GM19468 (cell line): ENCODE results near the gene MPC2.

Experiments used
- ATAC-seq: cut with Tn5 transposase; IDR thresholded peaks from one replicate; pipeline ENCODE4 v1.9.1; 2021; ENCODE audit warnings: mild to moderate bottlenecking, moderate library complexity, moderate number of reproducible peaks; ENCODE audit not compliant: unreplicated experiment; ENCODE audit errors: extremely low read depth

The MPC2 gene

GRCh38 chr1:167936930-167937708, at the start of gene MPC2:
TSS of gene MPC2 (minus strand) at chr1:167937072. CDS start at chr1:167935841, 1,231 bp downstream.
- ATAC-seq: no peak

- ATAC-seq: no peak
Measured at GRCh38 chr1:167984886-167985489, 48.1 kb upstream of the MPC2 start.

- ATAC-seq: no peak
Measured at GRCh38 chr1:167983797-167984420, 47.0 kb upstream of the MPC2 start.

- no peak for ATAC-seq
Measured at GRCh38 chr1:167981933-167982332, 45.1 kb upstream of the MPC2 start.

DNA sequence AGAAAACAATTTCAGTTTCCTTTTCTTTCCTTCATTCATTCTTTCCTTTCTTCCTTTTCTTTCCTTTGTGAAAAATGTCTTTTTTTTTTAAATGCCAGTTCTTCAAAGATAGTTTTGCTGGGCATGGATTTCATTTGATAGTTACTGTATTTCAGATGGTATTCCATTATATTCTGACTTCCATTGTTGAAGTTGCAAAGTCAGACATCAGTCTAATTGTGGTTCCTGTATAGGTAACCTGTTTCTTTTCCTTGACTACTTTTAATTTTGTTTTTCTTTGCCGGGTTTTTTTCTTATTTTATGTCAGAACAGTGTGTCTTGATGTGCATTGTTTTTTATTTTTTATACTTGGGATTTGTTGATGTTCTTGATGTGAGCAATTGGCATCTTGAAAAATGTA, 40.4 kb upstream of the MPC2 start:
- no peak for ATAC-seq

DNA sequence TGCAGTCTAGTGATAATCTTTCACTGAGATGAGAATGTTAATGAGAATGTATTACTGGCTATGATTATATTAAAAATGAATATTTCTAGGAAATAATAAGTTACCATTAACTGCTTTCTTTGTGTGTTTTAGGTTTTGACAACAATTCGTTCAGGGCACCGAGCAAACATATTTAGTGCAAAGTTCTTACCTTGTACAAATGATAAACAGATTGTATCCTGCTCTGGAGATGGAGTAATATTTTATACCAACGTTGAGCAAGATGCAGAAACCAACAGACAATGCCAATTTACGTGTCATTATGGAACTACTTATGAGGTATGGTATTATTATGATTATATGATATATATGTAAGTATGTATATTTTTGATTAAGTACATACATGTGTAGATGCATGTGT, 37.8 kb upstream of the MPC2 start:
- ATAC-seq: no peak

DNA sequence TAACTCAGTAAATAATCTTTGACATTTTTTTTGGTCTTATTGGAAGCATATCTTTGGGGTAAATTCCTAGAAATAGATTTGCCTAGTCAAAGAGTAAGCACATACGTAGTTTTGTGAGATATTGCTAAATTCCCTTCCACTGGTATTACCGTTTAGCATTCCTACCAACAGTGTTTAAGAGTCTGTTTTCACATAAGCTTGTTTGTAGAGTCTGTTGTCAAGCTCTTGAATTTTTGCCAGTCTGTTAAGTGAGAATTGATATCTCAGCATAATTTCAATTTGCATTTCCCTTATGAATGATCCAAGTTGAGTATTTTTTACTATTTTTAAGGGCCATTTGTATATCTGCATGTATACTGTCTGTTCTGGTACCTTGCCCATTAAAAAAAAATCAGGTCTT, 37.0 kb upstream of the MPC2 start:
- ATAC-seq: no peak

DNA sequence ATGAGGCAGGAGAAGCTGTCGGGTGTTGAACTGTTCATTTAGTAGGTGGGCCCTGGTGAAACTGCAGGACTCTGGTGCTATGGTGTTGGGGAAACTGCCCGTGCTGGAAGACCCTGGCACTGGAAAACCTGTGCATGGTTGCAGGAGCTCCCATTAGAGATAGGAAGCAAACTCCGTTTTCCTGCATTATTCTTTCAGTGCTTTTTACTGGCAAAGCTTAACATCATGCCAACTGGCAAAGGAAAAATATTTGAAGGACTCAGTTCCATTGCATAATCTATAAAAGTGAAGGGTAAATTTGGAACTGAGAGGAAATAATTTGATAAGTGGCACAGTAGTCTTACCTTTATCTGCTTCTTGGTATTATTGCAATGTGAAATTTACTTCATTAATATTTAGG, 31.7 kb upstream of the MPC2 start:
- no peak for ATAC-seq

DNA sequence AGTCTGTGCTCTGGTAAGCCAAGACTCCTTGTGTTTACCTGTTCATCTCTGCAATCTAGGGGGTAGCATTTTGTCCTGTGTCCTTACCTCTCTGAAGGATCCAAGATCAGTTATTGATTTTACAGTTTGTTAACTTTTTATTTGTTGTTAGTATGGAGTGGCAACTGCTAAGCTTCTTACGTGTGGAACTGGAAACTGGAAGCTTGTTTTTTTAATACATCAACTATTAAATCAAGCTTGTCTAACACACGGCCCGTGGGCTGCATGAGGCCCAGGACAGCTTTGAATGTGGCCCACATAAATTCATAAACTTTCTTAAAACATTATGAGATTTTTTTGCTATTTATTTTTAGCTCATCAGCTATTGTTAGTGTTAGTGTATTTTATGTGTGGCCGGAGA, 29.2 kb upstream of the MPC2 start:
- no peak for ATAC-seq

DNA sequence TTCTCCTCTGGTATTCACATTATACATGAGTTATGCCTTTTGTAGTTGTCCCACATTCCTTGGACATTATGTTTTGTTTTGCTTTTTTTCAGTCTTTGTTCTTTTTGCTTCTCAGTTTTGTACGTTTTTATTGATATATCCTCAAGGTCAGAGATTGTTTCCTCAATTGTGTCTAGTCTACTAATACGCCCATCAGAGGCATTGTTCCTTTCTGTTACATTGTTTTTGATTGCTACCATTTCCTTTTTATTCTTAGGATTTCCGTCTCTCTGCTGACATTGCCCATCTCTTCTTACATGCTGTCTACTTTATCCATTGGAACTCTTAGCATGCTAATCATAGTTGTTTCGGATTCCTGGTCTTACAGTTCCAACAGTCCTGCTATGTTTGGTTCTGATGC, 27.8 kb upstream of the MPC2 start:
- ATAC-seq: no peak

DNA sequence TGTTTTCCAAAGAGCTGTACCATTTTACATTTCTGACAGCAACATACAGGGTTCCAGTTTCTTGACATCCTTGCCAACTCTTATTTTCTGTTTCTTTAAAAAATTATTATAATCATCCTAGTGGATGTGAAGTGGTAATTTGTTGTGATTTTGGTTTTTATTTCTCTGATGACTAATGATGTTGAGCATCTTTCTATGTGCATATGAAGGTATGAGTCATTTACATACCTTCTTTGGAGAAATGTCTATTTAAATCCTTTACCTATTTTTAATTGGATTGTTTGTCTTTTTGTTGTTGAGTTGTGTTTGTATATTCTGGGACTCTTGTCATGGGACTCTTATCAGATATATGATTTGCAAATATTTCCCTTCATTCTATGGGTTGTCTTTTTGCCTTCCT, 20.8 kb upstream of the MPC2 start:
- ATAC-seq: no peak

DNA sequence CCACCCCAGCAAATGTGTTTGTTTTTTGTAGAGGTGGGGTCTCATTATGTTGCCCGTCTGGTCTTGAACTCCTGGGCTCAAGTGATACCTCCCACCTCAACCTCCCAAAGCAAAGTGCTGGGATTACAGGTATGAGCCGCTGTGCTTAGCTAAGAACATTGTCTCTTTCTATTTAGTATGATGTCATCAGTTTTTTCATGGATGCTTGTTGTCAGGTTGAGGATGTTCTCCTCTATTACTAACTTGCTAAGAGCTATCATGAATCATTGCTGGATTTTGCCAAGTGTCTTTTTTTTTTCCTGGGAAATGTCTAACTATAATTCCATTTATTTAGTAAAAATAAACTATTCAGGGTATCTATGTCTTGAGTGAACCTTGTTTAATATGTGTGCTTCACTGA, 19.0 kb upstream of the MPC2 start:
- no peak for ATAC-seq

GRCh38 chr1:167950569-167950968, 13.7 kb upstream of the MPC2 start:
- no peak for ATAC-seq

DNA sequence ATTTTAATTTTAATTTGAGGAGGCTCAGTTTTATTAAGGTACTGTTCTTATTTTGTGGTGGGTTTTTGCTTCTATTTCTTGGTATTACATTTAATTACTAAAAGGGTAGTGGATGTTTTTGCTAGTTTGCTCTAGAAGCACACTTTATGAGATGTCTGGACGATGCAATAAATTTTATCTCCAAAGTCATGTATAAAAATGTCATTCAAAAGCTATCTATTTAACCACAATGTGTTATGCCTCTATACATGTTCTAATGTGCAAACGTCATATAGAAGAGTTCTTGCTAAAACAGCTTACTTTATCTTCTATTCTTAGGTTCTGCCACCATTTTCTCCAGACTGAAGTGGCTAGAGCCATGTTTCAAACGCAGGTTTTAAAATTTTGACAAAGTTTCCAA, 12.9 kb upstream of the MPC2 start:
- no peak for ATAC-seq

DNA sequence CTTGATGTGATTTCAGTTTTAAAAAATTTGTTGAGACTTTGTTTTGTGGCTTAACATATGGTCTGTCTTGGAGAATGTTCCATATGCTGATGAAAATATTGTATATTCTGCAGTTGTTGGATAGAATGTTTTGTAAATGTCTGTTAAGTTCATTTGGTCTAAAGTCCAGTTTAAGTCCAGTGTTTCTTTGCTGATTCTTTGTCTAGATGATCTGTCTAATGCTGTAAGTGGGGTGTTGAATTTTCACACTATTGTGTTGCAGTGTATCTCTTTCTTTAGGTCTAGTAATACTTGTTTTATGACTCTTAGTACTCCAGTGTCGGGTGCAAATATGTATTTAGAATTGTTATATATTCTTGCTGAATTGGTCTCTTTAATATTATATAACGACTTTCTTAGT, 10.9 kb upstream of the MPC2 start:
- no peak for ATAC-seq

DNA sequence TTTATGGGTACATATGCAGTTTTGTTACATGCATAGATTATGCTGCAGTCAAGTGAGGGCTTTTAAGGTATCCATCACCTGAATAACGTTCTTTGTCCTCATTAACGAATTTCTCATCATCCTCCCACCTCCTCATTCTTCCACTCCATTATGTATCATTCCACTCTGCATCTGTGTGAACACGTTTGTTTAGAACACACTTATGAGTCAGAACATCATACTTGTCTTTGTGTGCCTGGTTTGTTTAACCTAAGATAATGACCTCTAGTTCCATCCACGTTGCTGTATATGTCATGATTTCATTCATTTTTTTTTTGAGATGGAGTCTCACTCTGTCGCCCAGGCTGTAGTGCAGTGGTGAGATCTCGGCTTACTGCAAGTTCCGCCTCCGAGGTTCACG, 6.7 kb upstream of the MPC2 start:
- ATAC-seq: no peak

DNA sequence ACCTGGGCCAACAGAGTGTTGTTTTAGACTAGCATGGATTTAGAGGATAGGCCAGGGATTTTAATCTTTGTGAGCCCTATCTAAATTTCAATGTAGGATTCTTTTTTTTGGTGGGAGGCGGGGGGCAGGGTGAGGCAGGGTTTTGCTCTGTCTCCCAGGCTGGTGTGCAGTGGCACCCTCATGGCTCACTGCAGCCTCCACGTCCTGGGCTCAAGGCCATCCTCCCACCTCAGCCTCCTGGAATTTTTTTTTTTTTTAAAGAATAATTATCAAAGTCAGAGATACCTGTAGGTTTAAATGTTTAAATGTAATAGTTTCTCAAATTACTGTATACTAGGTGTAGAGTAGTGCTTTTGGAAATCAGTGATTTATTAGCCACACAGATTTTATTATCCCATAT, 3.4 kb upstream of the MPC2 start:
- ATAC-seq: no peak

DNA sequence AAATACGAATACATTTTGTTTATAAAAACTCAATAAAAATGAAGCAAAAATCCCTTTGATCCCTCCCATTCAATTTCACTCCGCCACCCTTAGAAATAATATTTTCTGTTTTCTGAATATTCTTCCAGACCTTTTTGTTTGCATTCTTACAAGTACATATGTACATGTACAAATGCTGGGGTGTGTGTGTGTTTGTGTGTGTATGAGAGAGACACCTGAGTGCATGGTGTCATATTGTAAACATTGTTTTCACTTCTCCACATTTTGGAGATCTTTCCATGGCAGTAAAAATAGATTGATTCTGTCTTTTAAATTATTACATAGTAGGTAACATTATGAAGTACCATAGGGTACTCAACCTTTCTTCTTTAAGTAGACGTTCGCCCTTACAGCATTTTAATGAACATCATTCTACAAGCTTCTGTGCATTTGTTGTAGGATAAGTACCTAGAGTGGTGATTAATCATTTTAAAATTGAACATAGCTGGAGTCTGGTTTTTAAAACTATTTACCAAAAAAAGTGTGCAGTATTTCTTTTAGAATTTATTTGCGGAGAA, 1.3 kb upstream of the MPC2 start:
- ATAC-seq: no peak

DNA sequence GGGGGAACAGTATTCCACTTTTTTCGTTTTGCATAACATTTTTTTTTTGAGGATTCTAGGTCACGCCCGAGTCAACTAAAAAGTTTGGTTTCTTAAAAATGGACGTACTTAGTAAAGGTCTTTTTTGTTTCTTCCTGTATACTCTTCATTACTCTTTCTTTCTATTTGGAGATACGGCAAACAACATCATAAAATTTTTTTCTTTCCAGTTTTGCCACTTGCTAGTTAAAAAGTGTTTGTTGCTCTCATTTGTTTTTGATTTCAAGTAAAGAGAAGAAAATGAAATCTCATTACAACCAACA, 788 bp upstream of the MPC2 start:
- ATAC-seq: no peak

GRCh38 chr1:167936068-167936929, 573 bp downstream of the MPC2 start, which contains the start of gene DCAF6:
TSS of gene DCAF6 (plus strand) at chr1:167936683. CDS start at chr1:167936912, 229 bp downstream.
- peak; percentile 90 for ATAC-seq
